ENCODE measurements around the gene CDH26.

GRCh38 chr20:60008130-60008808 lies 50.0 kb downstream of the CDH26 start:
- no peak for TF ChIP-seq CTCF (IDR thresholded peaks at IDR 0.05)
- TF ChIP-seq POLR2A (IDR thresholded peaks at IDR 0.05) = no peak

Data from esophagus squamous epithelium (tissue), 4 donors.